Measurements from ENCODE around the gene ATP1A2.

GRCh38 chr1:160167580-160167979, 52.0 kb downstream of the ATP1A2 start:
- TF ChIP-seq CTCF (IDR thresholded peaks at IDR 0.05) (no peak), POLR2A (IDR thresholded peaks at IDR 0.05) (no peak)
